KMS-11 (cell line): ENCODE data around the gene TNC.

Experiments
- H2AFZ ChIP-seq: fragments of 200-600 bp; sonication (generic); 2 replicates; pipeline ENCODE4 v1.6.1; 2016; ENCODE audit warnings: antibody characterized with exemption, mixed run types, low read depth
- H3K27ac ChIP-seq: fragments of 200-600 bp; sonication (generic); 2 replicates; pipeline ENCODE4 v1.6.1; 2016; ENCODE audit warnings: mild to moderate bottlenecking, mixed run types
- H3K27me3 ChIP-seq: fragments of 200-600 bp; sonication (generic); 2 replicates; pipeline ENCODE4 v1.6.1; 2017; ENCODE audit warnings: mild to moderate bottlenecking, low read depth, mixed run types, moderate library complexity; ENCODE audit not compliant: insufficient read depth
- H3K36me3 ChIP-seq: fragments of 200-600 bp; sonication (generic); 2 replicates; pipeline ENCODE4 v1.6.1; 2017; ENCODE audit warnings: mild to moderate bottlenecking, mixed run types; ENCODE audit not compliant: insufficient read depth
- H3K4me1 ChIP-seq: fragments of 200-600 bp; sonication (generic); 2 replicates; pipeline ENCODE4 v1.6.1; 2016; ENCODE audit warnings: mild to moderate bottlenecking, low read depth, mixed run types; ENCODE audit not compliant: poor library complexity, severe bottlenecking
- H3K4me2 ChIP-seq: fragments of 200-600 bp; sonication (generic); 2 replicates; pipeline ENCODE4 v1.7.0; 2016; ENCODE audit warnings: mild to moderate bottlenecking, mixed run types
- H3K4me3 ChIP-seq: fragments of 200-600 bp; sonication (generic); IDR thresholded peaks from 2 replicates; pipeline ENCODE4 v1.6.1; 2017; ENCODE audit warnings: low read depth, low read length, mixed read lengths; ENCODE audit not compliant: insufficient read depth
- H3K79me2 ChIP-seq: fragments of 200-600 bp; sonication (generic); 2 replicates; pipeline ENCODE4 v1.6.1; 2016; ENCODE audit warnings: low read depth, mixed run types; ENCODE audit not compliant: insufficient read depth
- H3K9ac ChIP-seq: fragments of 200-600 bp; sonication (generic); 2 replicates; pipeline ENCODE4 v1.6.1; 2016; ENCODE audit warnings: mild to moderate bottlenecking, mixed run types
- H4K20me1 ChIP-seq: fragments of 200-600 bp; sonication (generic); 2 replicates; pipeline ENCODE4 v1.6.1; 2016; ENCODE audit warnings: mild to moderate bottlenecking, mixed run types; ENCODE audit not compliant: insufficient read depth
- TF ChIP-seq, protein P1 (sequence below): fragments of 200-600 bp; sonication (generic); conservative IDR thresholded peaks from 2 replicates; pipeline ENCODE4 v1.6.1; 2017; ENCODE audit warnings: low read depth, mild to moderate bottlenecking, antibody characterized with exemption, low read length, moderate library complexity, mixed read lengths

TNC gene

DNA sequence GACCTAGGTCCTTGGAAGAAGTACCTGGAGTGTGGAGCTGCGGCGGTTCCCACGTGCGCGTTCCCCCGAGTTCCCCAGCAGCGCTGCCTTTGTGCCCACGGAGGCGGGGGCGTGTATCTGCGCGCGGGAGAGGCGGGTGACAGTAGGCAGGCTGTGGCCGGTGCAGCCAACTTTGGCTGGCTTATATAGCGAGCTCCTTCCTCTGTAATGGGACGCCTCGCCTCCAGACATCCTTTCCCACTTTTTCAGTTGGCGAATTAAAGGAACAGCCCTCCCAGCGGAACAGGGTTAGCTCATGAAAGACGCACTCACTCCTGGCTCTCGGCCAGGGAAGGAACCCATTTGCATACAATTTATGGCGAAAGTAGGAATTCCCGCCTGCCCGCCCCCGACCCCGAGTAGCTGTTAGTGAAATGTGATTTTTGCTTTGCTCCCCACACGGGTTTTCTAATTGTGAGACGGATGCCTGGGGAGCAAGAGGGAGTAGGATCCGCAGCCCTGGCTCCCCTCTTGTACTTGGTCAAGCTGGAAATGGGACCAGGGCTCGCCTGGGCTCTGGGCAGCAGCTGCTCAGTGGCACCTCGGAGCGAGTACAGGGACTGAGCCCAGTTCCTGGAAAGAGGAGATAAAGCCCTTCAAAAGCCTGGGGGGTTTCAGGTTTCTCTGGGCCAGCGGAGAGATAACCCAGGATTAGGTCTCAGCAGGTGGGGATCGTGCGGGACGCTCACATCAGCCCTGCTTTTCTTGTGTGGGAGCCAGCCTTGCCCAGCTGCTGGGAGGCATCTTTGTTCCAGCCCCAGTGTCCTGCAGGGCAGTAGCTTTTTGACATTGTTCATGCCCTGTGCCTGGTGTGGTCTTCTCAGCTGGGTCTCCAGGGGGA is at the start of gene TNC:
Gene TNC, minus strand, starts transcription at position 159 of the 880 bp plus-strand sequence. CDS start 27,139 bp downstream, outside the sequence.
- Histone ChIP-seq H3K36me3 (no peaks in the 10 kb centered on the region), H3K27ac (no peak within 1 kb of the TSS), H3K79me2 (no peaks in the 10 kb centered on the region), H3K27me3 (no peaks in the 10 kb centered on the region), H3K9ac (no peak within 1 kb of the TSS), H3K4me1 (peaks cover 18% of the 10 kb centered on the region), H3K4me3 (no peak within 1 kb of the TSS), H2AFZ (no peak within 1 kb of the TSS), H3K4me2 (no peak within 1 kb of the TSS), H4K20me1 (no peaks in the 10 kb centered on the region)
- TF ChIP-seq, protein P1, sequence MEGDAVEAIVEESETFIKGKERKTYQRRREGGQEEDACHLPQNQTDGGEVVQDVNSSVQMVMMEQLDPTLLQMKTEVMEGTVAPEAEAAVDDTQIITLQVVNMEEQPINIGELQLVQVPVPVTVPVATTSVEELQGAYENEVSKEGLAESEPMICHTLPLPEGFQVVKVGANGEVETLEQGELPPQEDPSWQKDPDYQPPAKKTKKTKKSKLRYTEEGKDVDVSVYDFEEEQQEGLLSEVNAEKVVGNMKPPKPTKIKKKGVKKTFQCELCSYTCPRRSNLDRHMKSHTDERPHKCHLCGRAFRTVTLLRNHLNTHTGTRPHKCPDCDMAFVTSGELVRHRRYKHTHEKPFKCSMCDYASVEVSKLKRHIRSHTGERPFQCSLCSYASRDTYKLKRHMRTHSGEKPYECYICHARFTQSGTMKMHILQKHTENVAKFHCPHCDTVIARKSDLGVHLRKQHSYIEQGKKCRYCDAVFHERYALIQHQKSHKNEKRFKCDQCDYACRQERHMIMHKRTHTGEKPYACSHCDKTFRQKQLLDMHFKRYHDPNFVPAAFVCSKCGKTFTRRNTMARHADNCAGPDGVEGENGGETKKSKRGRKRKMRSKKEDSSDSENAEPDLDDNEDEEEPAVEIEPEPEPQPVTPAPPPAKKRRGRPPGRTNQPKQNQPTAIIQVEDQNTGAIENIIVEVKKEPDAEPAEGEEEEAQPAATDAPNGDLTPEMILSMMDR: no peak

DNA sequence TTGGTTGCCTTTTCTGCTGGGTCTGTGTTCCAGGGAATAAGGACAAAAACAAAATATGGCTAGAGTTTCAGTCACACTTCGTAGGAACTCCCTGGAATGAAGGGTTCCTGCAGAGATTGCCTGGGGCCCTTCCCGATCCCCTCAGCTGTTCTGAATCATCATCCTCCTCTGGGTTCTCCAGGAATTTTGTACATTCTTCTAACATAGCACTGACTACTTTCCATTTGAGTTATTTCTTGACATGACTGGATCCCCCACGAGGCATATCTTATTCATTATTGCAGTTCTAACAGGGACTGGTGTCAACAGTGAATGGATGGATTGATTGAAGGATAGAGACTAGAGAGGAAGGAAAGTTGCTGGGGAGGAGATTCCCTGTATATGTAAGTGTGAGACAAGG is 49.2 kb upstream of the TNC start:
- no peak overlapping the region for H3K9ac ChIP-seq
- no peak overlapping the region for H3K4me2 ChIP-seq
- H3K36me3 ChIP-seq: no peaks in the 10 kb centered on the region
- TF ChIP-seq, protein P1: no peak
- no peak overlapping the region for H3K4me3 ChIP-seq
- no peak overlapping the region for H3K27ac ChIP-seq
- H3K4me1 ChIP-seq: peaks cover 28% of the 10 kb centered on the region
- H4K20me1 ChIP-seq: no peaks in the 10 kb centered on the region
- no peaks in the 10 kb centered on the region for H3K27me3 ChIP-seq
- H3K79me2 ChIP-seq: no peaks in the 10 kb centered on the region
- H2AFZ ChIP-seq: no peak overlapping the region

DNA sequence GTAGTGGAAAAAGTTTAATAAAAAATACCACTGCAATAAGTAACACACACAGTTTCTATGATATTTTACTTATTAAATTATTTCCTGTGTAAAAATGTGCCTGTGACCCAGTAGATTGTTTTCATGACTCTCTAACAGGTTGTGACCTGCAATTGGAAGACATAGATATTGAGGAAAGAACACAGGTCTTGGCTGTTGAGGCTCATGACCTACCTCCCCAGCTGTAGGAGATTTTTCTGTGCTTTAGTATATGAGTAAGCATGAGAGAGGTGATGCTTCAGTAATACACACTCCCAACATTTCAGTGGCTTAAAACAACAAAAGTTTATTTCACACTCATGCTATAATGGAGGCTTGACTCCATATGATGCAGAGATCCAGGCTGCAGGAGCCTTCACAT is 47.3 kb upstream of the TNC start:
- H3K4me2 ChIP-seq: peak overlapping the region; percentile 60
- peaks cover 28% of the 10 kb centered on the region for H3K4me1 ChIP-seq
- H4K20me1 ChIP-seq: no peaks in the 10 kb centered on the region
- TF ChIP-seq, protein P1: no peak
- H3K9ac ChIP-seq: no peak overlapping the region
- peak overlapping the region; percentile 56 for H3K27ac ChIP-seq
- H3K36me3 ChIP-seq: no peaks in the 10 kb centered on the region
- H3K4me3 ChIP-seq: no peak overlapping the region
- no peak overlapping the region for H2AFZ ChIP-seq
- no peaks in the 10 kb centered on the region for H3K27me3 ChIP-seq
- H3K79me2 ChIP-seq: no peaks in the 10 kb centered on the region

DNA sequence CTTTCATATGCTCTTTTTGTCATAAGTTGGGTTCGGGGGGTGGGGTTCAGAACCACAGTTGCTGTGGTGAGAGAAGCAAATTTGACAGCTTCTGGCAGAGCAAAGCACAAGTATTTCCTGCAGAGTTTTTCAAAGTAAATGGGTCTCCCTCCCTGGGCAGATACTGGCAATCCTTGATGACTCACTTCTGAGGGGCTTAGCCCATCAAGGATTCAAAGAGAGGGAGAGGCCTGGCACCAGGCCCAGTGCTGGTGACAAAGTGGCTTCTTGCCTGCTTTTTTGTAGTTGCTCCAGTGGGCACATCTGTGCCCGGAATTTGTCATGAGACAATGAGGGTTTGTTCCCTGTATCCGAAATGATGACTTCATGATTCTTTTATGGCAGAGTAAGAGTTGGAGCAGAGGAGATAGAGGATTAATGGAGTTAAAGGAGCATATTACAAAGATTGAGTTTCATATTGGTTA is 46.6 kb upstream of the TNC start:
- H3K36me3 ChIP-seq: no peaks in the 10 kb centered on the region
- H3K27me3 ChIP-seq: no peaks in the 10 kb centered on the region
- H3K9ac ChIP-seq: peak overlapping the region; percentile 3; the same call in 1 of the 2 replicates
- H3K79me2 ChIP-seq: no peaks in the 10 kb centered on the region
- peak overlapping the region; percentile 56 for H3K27ac ChIP-seq
- peak overlapping the region; percentile 60 for H3K4me2 ChIP-seq
- TF ChIP-seq, protein P1: no peak
- H4K20me1 ChIP-seq: no peaks in the 10 kb centered on the region
- H2AFZ ChIP-seq: peak overlapping the region; percentile 58; the same call in 1 of the 2 replicates
- peaks cover 28% of the 10 kb centered on the region for H3K4me1 ChIP-seq
- H3K4me3 ChIP-seq: no peak overlapping the region
